Measurements from ENCODE around the gene CROCC2.

DNA sequence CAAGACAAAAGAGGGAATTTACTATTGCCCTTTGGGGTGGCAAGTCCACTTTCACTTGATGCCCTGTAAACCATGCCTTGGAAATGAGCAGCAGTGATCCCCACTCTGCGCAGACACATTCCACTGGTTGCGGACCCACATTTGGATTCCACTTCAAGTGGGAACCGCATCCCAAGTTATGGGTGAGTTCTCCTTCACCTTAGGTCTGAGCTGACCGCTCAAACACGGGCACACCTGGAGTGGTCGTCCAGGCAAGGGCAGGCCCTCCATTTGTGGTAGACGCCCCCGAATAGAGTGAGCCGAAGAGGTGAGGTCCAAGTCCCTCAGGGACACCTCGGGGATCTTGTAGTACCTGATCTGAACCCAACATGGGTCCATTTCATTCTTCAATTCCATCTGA is 47.3 kb upstream of the CROCC2 start:
- TF ChIP-seq, protein P1, sequence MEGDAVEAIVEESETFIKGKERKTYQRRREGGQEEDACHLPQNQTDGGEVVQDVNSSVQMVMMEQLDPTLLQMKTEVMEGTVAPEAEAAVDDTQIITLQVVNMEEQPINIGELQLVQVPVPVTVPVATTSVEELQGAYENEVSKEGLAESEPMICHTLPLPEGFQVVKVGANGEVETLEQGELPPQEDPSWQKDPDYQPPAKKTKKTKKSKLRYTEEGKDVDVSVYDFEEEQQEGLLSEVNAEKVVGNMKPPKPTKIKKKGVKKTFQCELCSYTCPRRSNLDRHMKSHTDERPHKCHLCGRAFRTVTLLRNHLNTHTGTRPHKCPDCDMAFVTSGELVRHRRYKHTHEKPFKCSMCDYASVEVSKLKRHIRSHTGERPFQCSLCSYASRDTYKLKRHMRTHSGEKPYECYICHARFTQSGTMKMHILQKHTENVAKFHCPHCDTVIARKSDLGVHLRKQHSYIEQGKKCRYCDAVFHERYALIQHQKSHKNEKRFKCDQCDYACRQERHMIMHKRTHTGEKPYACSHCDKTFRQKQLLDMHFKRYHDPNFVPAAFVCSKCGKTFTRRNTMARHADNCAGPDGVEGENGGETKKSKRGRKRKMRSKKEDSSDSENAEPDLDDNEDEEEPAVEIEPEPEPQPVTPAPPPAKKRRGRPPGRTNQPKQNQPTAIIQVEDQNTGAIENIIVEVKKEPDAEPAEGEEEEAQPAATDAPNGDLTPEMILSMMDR (IDR thresholded peaks at IDR 0.05) = no peak
- no peak for TF ChIP-seq POLR2A (IDR thresholded peaks at IDR 0.05)
